ENCODE results near the gene WDFY1.

Gene WDFY1

DNA sequence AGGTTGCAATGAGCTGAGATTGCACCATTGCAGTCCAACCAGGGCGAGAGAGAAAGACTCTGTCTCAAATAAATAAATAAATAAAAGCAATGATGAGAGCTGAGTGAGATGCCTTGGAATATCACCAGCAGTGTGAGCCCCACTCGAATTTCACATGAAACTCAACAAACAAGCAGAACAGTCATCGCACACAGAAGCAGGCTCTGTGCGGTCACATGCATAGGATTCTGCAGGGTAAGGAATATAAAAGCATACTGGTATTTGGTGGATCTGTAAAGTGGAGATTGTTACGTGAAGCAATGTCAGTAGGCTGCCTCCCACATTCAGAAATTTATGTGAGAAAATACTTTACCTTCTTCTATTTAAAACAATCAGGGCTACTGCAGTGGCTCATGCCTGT lies 89.7 kb downstream of the WDFY1 start:
- H3K9me2 ChIP-seq (replicated peaks; ENCODE audit: control insufficient read depth, low read length): no peaks in the 10 kb centered on the region
- H3F3A ChIP-seq (ENCODE audit: control insufficient read depth, insufficient read depth): no peaks in the 10 kb centered on the region
- no peaks in the 10 kb centered on the region for H3K4me1 ChIP-seq (ENCODE audit: control insufficient read depth, low read length)
- no peaks in the 10 kb centered on the region for H3K36me3 ChIP-seq (ENCODE audit: control insufficient read depth, low read length)
- no peak overlapping the region for H3K4me2 ChIP-seq (ENCODE audit: low read length)
- peaks cover 3% of the 10 kb centered on the region; the same call in 1 of the 2 replicates for H3K27me3 ChIP-seq (ENCODE audit: control insufficient read depth, low read length)
- H3K79me2 ChIP-seq (ENCODE audit: control insufficient read depth, low read length): no peaks in the 10 kb centered on the region
- no peak overlapping the region for H3K27ac ChIP-seq (ENCODE audit: low read depth, low read length)
- no peaks in the 10 kb centered on the region for H3K9me3 ChIP-seq (ENCODE audit: control insufficient read depth, insufficient read depth, low read length)
- TF ChIP-seq, protein P1, sequence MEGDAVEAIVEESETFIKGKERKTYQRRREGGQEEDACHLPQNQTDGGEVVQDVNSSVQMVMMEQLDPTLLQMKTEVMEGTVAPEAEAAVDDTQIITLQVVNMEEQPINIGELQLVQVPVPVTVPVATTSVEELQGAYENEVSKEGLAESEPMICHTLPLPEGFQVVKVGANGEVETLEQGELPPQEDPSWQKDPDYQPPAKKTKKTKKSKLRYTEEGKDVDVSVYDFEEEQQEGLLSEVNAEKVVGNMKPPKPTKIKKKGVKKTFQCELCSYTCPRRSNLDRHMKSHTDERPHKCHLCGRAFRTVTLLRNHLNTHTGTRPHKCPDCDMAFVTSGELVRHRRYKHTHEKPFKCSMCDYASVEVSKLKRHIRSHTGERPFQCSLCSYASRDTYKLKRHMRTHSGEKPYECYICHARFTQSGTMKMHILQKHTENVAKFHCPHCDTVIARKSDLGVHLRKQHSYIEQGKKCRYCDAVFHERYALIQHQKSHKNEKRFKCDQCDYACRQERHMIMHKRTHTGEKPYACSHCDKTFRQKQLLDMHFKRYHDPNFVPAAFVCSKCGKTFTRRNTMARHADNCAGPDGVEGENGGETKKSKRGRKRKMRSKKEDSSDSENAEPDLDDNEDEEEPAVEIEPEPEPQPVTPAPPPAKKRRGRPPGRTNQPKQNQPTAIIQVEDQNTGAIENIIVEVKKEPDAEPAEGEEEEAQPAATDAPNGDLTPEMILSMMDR (IDR thresholded peaks at IDR 0.05; ENCODE audit: low read depth, low read length, poor library complexity, severe bottlenecking): no peak
- no peak for TF ChIP-seq EZH2phosphoT487 (IDR thresholded peaks at IDR 0.05; ENCODE audit: borderline replicate concordance, low read length)
- H4K20me1 ChIP-seq (ENCODE audit: control insufficient read depth, insufficient read depth, low read depth, low read length): no peaks in the 10 kb centered on the region
- H3K4me3 ChIP-seq (ENCODE audit: low read length): no peak overlapping the region

DNA sequence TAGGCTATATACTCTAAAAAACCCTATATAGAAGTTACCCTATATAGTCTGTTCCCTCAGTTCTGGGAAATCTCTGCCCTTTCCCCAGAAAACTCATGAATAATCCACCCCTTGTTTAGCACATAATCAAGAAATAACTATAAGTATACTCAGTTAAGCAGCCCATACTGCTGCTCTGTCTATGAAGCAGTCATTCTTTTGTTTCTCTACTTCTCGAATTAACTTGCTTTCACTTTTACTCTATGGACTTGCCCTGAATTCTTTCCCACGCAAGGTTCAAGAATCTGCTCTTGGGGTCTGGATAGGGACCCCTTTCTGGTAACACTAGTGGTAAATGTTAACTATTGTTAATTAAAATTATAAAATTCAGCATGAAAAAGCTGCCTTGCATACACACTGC lies 90.4 kb downstream of the WDFY1 start:
- H4K20me1 ChIP-seq (ENCODE audit: control insufficient read depth, insufficient read depth, low read depth, low read length): no peaks in the 10 kb centered on the region
- H3K27ac ChIP-seq (ENCODE audit: low read depth, low read length): no peak overlapping the region
- no peaks in the 10 kb centered on the region for H3K79me2 ChIP-seq (ENCODE audit: control insufficient read depth, low read length)
- H3K9me2 ChIP-seq (replicated peaks; ENCODE audit: control insufficient read depth, low read length): no peaks in the 10 kb centered on the region
- no peaks in the 10 kb centered on the region for H3K36me3 ChIP-seq (ENCODE audit: control insufficient read depth, low read length)
- H3K4me2 ChIP-seq (ENCODE audit: low read length): no peak overlapping the region
- H3K4me1 ChIP-seq (ENCODE audit: control insufficient read depth, low read length): no peaks in the 10 kb centered on the region
- peaks cover 3% of the 10 kb centered on the region; the same call in 1 of the 2 replicates for H3K27me3 ChIP-seq (ENCODE audit: control insufficient read depth, low read length)
- no peak overlapping the region for H3K4me3 ChIP-seq (ENCODE audit: low read length)
- no peaks in the 10 kb centered on the region for H3K9me3 ChIP-seq (ENCODE audit: control insufficient read depth, insufficient read depth, low read length)
- no peaks in the 10 kb centered on the region for H3F3A ChIP-seq (ENCODE audit: control insufficient read depth, insufficient read depth)
- TF ChIP-seq, protein P1 (IDR thresholded peaks at IDR 0.05; ENCODE audit: low read depth, low read length, poor library complexity, severe bottlenecking): no peak
- TF ChIP-seq EZH2phosphoT487 (IDR thresholded peaks at IDR 0.05; ENCODE audit: borderline replicate concordance, low read length): no peak

DNA sequence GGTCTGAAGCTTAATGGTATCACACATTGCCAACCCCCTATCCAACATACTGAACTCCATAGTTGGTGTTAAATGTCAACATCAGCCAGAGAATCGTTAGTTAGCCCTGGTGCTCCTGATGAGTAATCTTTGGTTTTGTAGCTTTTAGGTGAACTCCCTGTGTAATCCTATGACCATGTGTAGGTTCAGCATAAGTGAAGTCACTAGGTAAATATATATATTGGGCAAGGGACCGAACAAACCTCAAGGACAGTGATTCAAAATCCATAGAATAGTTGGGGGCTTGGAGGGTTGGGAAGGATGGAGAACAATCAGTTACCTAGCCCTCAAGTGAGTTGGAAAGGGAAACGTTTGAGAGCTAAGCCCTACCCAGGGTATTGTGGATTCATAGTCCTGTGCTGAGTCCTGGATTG lies 91.7 kb downstream of the WDFY1 start:
- Histone ChIP-seq H3K27ac (ENCODE audit: low read depth, low read length) (no peak overlapping the region), H3K9me2 (replicated peaks; ENCODE audit: control insufficient read depth, low read length) (no peaks in the 10 kb centered on the region), H3F3A (ENCODE audit: control insufficient read depth, insufficient read depth) (no peaks in the 10 kb centered on the region), H3K4me1 (ENCODE audit: control insufficient read depth, low read length) (no peaks in the 10 kb centered on the region), H3K79me2 (ENCODE audit: control insufficient read depth, low read length) (no peaks in the 10 kb centered on the region), H3K4me2 (ENCODE audit: low read length) (no peak overlapping the region), H3K36me3 (ENCODE audit: control insufficient read depth, low read length) (no peaks in the 10 kb centered on the region), H3K9me3 (ENCODE audit: control insufficient read depth, insufficient read depth, low read length) (no peaks in the 10 kb centered on the region), H3K27me3 (ENCODE audit: control insufficient read depth, low read length) (peaks cover 3% of the 10 kb centered on the region; the same call in 1 of the 2 replicates), H3K4me3 (ENCODE audit: low read length) (no peak overlapping the region), H4K20me1 (ENCODE audit: control insufficient read depth, insufficient read depth, low read depth, low read length) (no peaks in the 10 kb centered on the region)
- TF ChIP-seq EZH2phosphoT487 (IDR thresholded peaks at IDR 0.05; ENCODE audit: borderline replicate concordance, low read length): no peak
- TF ChIP-seq, protein P1 (IDR thresholded peaks at IDR 0.05; ENCODE audit: low read depth, low read length, poor library complexity, severe bottlenecking): no peak
